Activated CD4-positive, alpha-beta T cell treated with anti-CD3 and anti-CD28 coated beads, Interleukin-2, amount 10 ng/mL, durations not matched to agents 7 days and 5 days (primary cell): ENCODE results near the gene CDKL2. TPM values are rescaled to one million over a fixed set of nuclear protein-coding genes. Genes with fewer than 3 reads are reported as not detected.
"Not testable (repeated sequence)": the region's sequence is repeated elsewhere in the genome, so short reads cannot be mapped to it uniquely, and the experiment has no call there.

Experiments
- CTCF ChIA-PET: fragments of 350-600 bp; sonication (Branson Sonifier 250); formaldehyde crosslinking; loops from one replicate; lab custom pipeline; 2021; ENCODE audit warnings: antibody characterized with exemption; lab: Charles Lee
- POLR2A ChIA-PET: fragments of 350-600 bp; sonication (Branson Sonifier 250); formaldehyde crosslinking; loops from one replicate; lab custom pipeline; 2021; ENCODE audit warnings: antibody characterized with exemption; lab: Charles Lee
- DNase-seq: peaks from one replicate; pipeline ENCODE4 v3.0.0-alpha.2; 2020
- H3K27ac Mint-ChIP-seq: one replicate; pipeline ENCODE4 v1.8.0; 2021; ENCODE audit warnings: mild to moderate bottlenecking, moderate library complexity, mixed read lengths
- H3K27me3 Mint-ChIP-seq: one replicate; pipeline ENCODE4 v1.8.0; 2021; ENCODE audit warnings: mixed read lengths
- H3K36me3 Mint-ChIP-seq: one replicate; pipeline ENCODE4 v1.8.0; 2021; ENCODE audit warnings: low read depth, mixed read lengths
- H3K4me1 Mint-ChIP-seq: one replicate; pipeline ENCODE4 v1.8.0; 2021; ENCODE audit warnings: mixed read lengths
- H3K4me3 Mint-ChIP-seq: one replicate; pipeline ENCODE4 v1.8.0; 2021; ENCODE audit warnings: mild to moderate bottlenecking, moderate library complexity, mixed read lengths
- H3K9me3 Mint-ChIP-seq: one replicate; pipeline ENCODE4 v1.8.0; 2021; ENCODE audit warnings: mixed read lengths
- total RNA-seq, 2 experiments: library from RNA; stranded (reverse); gene quantifications; one replicate each; pipeline ENCODE4 v1.2.3, GENCODE V29; 2021

Gene CDKL2
- total RNA-seq, 2 experiments from 2014 or later = 0.74 to 1.00 TPM

DNA sequence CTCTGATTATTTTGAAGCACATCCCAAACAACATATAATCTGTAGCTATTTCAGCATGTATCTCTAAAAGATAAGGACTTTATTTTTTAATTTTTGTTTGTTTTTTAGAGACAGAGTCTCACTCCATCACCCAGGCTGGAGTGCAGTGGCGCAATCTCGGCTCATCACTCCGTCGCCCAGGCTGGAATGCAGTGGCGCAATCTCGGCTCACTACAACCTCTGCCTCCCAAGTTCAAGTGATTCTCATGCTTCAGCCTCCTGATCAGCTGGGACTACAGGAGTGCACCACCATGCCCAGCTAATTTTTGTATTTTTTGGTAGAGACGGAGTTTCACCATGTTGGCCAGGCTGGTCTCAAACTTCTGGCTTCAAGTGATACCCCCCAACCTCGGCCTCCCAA is 86.1 kb downstream of the CDKL2 start:
- H3K9me3 Mint-ChIP-seq, H3K27ac Mint-ChIP-seq, POLR2A ChIA-PET, H3K27me3 Mint-ChIP-seq, H3K36me3 Mint-ChIP-seq, CTCF ChIA-PET, H3K4me3 Mint-ChIP-seq, DNase-seq, H3K4me1 Mint-ChIP-seq: not testable (repeated sequence)

DNA sequence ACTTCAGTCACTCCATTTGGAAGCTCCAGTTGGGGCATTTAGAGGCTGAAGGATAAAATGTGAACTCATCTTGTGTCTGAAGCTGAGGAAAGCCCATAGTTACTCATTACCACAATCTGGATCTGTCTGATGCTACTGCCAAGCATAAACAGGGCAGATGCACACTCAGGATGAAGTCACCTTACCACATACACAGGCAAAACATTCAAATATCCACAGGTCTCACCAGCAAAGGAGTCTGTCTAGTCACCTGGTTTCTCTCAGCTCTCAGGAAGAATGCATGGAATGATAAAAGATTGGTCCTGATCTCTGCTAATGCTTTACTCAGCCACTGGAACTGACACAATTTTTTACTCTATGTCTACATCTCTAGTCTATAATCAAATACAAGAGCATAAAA is 87.5 kb downstream of the CDKL2 start:
- ChIA-PET CTCF (interaction anchor here (0.9 kb wide), 1 partner anchor 16 kb away, joined by 3 read pairs; no protein-coding TSS in a partner anchor), POLR2A (no interaction called here)
- no peaks in the 10 kb centered on the region for H3K27me3 Mint-ChIP-seq
- no peaks in the 10 kb centered on the region for H3K9me3 Mint-ChIP-seq
- no peak overlapping the region for H3K27ac Mint-ChIP-seq
- no peak overlapping the region for H3K4me3 Mint-ChIP-seq
- H3K36me3 Mint-ChIP-seq = peaks cover 6% of the 10 kb centered on the region
- no peaks in the 10 kb centered on the region for H3K4me1 Mint-ChIP-seq
- DNase-seq = no peak

DNA sequence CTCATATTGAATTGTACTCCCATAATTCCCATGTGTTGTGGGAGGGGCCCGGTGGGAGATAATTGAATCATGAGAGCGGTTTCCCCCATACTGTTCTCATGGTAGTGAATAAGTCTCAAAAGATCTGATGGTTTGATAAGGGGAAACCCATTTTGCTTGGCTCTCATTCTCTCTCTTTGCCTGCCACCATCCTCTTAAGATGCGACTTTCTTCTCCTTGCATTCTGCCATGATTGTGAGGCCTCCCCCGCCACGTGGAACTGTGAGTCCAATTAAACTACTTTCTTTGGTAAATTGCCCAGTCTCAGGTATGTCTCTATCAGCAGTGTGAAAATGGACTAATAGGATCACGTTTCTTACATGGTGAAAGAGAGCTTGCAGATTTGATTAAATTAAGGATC is 93.0 kb downstream of the CDKL2 start:
- H3K27me3 Mint-ChIP-seq, H3K4me1 Mint-ChIP-seq, H3K27ac Mint-ChIP-seq, POLR2A ChIA-PET, DNase-seq, H3K4me3 Mint-ChIP-seq: not testable (repeated sequence)
- peaks cover 11% of the 10 kb centered on the region for H3K9me3 Mint-ChIP-seq
- peaks cover 20% of the 10 kb centered on the region for H3K36me3 Mint-ChIP-seq
- CTCF ChIA-PET = interaction anchor here (1.2 to 1.7 kb wide), 2 partner anchors 9 to 15 kb away, joined by 3 to 5 read pairs; no protein-coding TSS in a partner anchor

DNA sequence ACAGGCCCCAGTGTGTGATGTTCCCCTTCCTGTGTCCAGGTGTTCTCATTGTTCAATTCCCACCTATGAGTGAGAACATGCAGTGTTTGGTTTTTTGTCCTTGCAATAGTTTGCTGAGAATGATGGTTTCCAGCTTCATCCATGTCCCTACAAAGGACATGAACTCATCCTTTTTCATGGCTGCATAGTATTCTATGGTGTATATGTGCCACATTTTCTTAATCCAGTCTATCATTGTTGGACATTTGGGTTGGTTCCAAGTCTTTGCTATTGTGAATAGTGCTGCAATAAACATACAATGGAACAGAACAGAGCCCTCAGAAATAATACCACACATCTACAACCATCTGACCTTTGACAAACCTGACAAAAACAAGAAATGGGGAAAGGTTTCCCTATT is 96.4 kb downstream of the CDKL2 start:
- CTCF ChIA-PET, POLR2A ChIA-PET, H3K4me3 Mint-ChIP-seq, H3K27ac Mint-ChIP-seq, H3K27me3 Mint-ChIP-seq, DNase-seq, H3K4me1 Mint-ChIP-seq: not testable (repeated sequence)
- Mint-ChIP-seq H3K36me3 (peaks cover 42% of the 10 kb centered on the region), H3K9me3 (peaks cover 21% of the 10 kb centered on the region)

DNA sequence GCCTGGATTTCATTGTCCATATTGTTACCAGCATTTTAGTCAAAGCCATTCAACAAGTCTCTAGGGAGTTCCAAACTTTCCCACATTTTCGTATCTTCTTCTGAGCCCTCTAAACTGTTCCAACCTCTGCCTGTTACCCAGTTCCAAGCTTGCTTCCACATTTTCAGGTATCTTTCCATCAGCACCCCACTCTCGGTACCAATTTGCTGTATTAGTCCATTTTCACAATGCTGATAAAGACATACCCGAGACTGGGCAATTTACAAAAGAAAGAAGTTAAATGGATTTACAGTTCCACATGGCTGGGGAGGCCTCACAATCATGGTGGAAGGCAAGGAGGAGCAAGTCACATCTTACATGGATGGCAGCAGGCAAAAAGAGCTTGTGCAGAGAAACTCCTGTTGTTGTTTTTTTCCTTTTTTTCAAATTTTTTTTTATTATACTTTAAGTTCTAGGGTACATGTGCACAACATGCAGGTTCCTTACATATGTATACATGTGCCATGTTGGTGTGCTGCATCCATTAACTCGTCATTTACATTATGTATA is 96.9 kb downstream of the CDKL2 start:
- H3K4me1 Mint-ChIP-seq, H3K4me3 Mint-ChIP-seq, H3K27me3 Mint-ChIP-seq, POLR2A ChIA-PET, H3K27ac Mint-ChIP-seq, CTCF ChIA-PET, DNase-seq: not testable (repeated sequence)
- peaks cover 44% of the 10 kb centered on the region for H3K36me3 Mint-ChIP-seq
- H3K9me3 Mint-ChIP-seq = peaks cover 21% of the 10 kb centered on the region

DNA sequence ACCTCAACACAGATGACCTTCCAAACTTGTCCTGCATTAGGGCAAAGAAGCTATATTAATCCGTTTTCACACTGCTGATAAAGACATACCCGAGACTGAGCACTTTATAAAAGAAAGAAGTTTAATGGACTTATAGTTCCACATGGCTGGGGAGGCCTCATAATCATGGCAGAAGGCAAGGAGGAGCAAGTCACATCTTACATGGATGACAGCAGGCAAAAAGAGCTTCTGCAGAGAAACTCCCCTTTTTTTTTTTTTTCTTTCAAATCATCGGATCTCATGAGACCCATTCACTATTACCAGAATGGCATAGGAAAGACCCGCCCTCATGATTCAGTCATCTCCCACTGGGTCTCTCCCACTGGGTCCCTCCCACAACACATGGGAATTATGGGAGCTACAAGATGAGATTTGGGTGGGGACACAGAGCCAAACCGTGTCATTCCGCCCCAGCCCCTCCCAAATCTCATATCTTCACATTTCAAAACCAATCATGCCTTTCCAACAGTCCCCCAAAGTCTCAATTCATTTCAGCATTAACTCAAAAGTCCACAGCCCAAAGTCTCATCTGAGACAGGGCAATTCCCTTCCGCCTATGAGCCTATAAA is 98.7 kb downstream of the CDKL2 start:
- peaks cover 18% of the 10 kb centered on the region for H3K9me3 Mint-ChIP-seq
- H3K36me3 Mint-ChIP-seq = peaks cover 54% of the 10 kb centered on the region
- ChIA-PET CTCF (interaction anchor here (0.9 kb wide), 2 partner anchors 26 to 57 kb away, joined by 3 read pairs; no protein-coding TSS in a partner anchor), POLR2A (interaction anchor here (0.6 to 0.7 kb wide), 2 partner anchors 16 to 234 kb away, joined by 3 to 4 read pairs; no protein-coding TSS in a partner anchor)
- not testable (repeated sequence) for H3K4me3 Mint-ChIP-seq, H3K27me3 Mint-ChIP-seq, H3K27ac Mint-ChIP-seq, H3K4me1 Mint-ChIP-seq, DNase-seq

DNA sequence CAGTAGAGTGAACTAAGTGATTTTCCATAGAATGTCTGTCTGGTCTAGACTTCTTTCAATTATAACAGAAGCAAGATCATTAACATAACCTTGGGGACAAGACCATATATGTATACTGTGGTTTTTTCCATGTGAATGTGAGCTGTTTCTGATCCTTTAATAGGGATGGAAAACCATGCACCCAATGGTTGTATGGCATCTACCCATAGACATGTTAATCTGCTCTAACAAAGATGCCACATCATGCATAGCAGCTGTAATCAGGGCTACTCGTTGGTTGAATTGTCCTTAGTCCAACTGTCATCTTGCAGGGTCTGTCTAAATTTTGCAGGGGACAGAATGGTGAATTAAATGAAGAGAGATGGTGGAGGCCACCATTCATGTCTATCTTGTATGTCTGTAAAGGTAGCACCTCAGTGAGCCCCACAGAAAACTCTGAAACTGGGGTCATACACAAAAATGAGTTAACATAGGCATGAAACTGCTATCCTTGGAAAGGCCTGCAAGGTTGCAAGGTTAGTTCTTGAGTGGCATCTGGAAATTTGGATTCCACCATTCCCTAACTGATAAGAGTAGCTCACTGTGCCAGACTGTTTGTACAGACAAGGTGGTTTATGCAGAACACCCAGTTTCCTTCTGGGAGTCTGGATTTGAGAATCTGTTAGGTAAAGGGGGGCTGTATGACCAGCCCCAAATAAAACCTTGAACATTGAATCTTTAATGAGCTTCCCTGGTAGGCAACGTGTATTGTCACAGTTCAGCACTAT is 99.6 kb downstream of the CDKL2 start:
- ChIA-PET POLR2A (interaction anchor here (0.6 kb wide), 1 partner anchor 235 kb away, joined by 4 read pairs; no protein-coding TSS in a partner anchor), CTCF (interaction anchor here (0.6 to 0.9 kb wide), 3 partner anchors 27 to 150 kb away, joined by 3 read pairs; no protein-coding TSS in a partner anchor)
- Mint-ChIP-seq H3K4me1 (no peaks in the 10 kb centered on the region), H3K9me3 (peaks cover 18% of the 10 kb centered on the region), H3K27me3 (no peaks in the 10 kb centered on the region), H3K4me3 (no peak overlapping the region), H3K27ac (no peak overlapping the region), H3K36me3 (peaks cover 58% of the 10 kb centered on the region)
- no peak for DNase-seq

Other genes with a start within 250 kb of the CDKL2 start
- 10 to 100 TPM; 23.5 to 27.1 TPM for gene RCHY1, start 116.1 kb downstream of the CDKL2 start, total RNA-seq
- 10 to 100 TPM; 17.8 to 19.6 TPM for gene THAP6, start 116.1 kb downstream of the CDKL2 start, total RNA-seq
- under 1 TPM in 1 of 2 experiments, not detected in 1; 0.12 TPM for gene ODAPH, start 74.5 kb downstream of the CDKL2 start, total RNA-seq
- 100 to 1,000 TPM; 135 to 137 TPM for gene G3BP2, start 42.9 kb upstream of the CDKL2 start, total RNA-seq
- 10 to 100 TPM; 38.9 to 43.5 TPM for gene USO1, start 94.0 kb upstream of the CDKL2 start, total RNA-seq